Keratinocyte (primary cell): Measurements from ENCODE around the gene TEX48. TPM values are rescaled to one million over a fixed set of nuclear protein-coding genes. Genes with fewer than 3 reads are reported as not detected.

Experiments
- DNase-seq: peaks from one replicate; pipeline ENCODE4 v3.0.0-alpha.2; 2011; ENCODE audit warnings: low read depth, missing footprints, low spot score
- FAIRE-seq: peaks from 2 replicates; lab custom pipeline; 2011; peaks lifted over from hg19 to GRCh38; lab: Jason Lieb, UNC
- H2AFZ ChIP-seq: 2 replicates; pipeline ENCODE4 v1.6.0; 2012; ENCODE audit warnings: low read length, control low read depth, inconsistent platforms; ENCODE audit not compliant: control insufficient read depth
- H3K27ac ChIP-seq: 2 replicates; pipeline ENCODE4 v1.5.1; 2011; ENCODE audit warnings: low read length; ENCODE audit not compliant: control insufficient read depth, insufficient read depth
- H3K27me3 ChIP-seq: 3 replicates; pipeline ENCODE4 v1.6.0; 2011; ENCODE audit warnings: low read length; ENCODE audit not compliant: control insufficient read depth, insufficient read depth; ENCODE audit errors: extremely low read depth
- H3K36me3 ChIP-seq, 2 experiments: 2 replicates in 1 of 2; 3 replicates in 1 of 2; pipeline ENCODE4 v1.5.1; 2011; ENCODE audit warnings: low read length in 2 of 2, mild to moderate bottlenecking in 1 of 2; ENCODE audit not compliant: control insufficient read depth in 2 of 2, insufficient read depth in 2 of 2; ENCODE audit errors: extremely low read depth in 1 of 2
- H3K4me1 ChIP-seq: 3 replicates; pipeline ENCODE4 v1.5.1; 2011; ENCODE audit warnings: low read length; ENCODE audit not compliant: control insufficient read depth, insufficient read depth; ENCODE audit errors: extremely low read depth
- H3K4me2 ChIP-seq: 3 replicates; pipeline ENCODE4 v1.6.0; 2011; ENCODE audit warnings: low read depth, low read length; ENCODE audit not compliant: control insufficient read depth, insufficient read depth; ENCODE audit errors: extremely low read depth
- H3K4me3 ChIP-seq, 3 experiments: fragments of 200-600 bp in 1 of 3; sonication (generic) in 1 of 3; 2 replicates in 2 of 3; 3 replicates in 1 of 3; pipeline ENCODE4 v1.5.1; 2011 to 2016; ENCODE audit warnings: low read length in 3 of 3, mild to moderate bottlenecking in 3 of 3, control low read depth in 2 of 3, inconsistent platforms in 1 of 3, low read depth in 1 of 3, mixed read lengths in 1 of 3, mixed run types in 1 of 3, moderate library complexity in 1 of 3; ENCODE audit not compliant: control insufficient read depth in 2 of 3, insufficient read depth in 2 of 3; ENCODE audit errors: extremely low read depth in 1 of 3
- H3K79me2 ChIP-seq: 2 replicates; pipeline ENCODE4 v1.6.0; 2012; ENCODE audit warnings: low read length; ENCODE audit not compliant: control insufficient read depth, insufficient read depth
- H3K9ac ChIP-seq: 3 replicates; pipeline ENCODE4 v1.6.0; 2011; ENCODE audit warnings: low read length; ENCODE audit not compliant: control insufficient read depth, insufficient read depth; ENCODE audit errors: extremely low read depth
- H3K9me1 ChIP-seq: 3 replicates; pipeline ENCODE4 v1.6.0; 2011; ENCODE audit warnings: low read length; ENCODE audit not compliant: control insufficient read depth, insufficient read depth; ENCODE audit errors: extremely low read depth
- H3K9me3 ChIP-seq: 2 replicates; pipeline ENCODE4 v1.5.1; 2012; ENCODE audit warnings: low read depth, low read length; ENCODE audit not compliant: control insufficient read depth
- H4K20me1 ChIP-seq: 3 replicates; pipeline ENCODE4 v1.6.0; 2011; ENCODE audit warnings: low read length; ENCODE audit not compliant: control insufficient read depth, insufficient read depth; ENCODE audit errors: extremely low read depth
- EZH2 ChIP-seq: IDR thresholded peaks from one replicate; pipeline ENCODE4 v1.6.1; 2012; ENCODE audit warnings: inconsistent platforms, mild to moderate bottlenecking, low read length, moderate library complexity
- dilution Hi-C: fragments of 300-500 bp; cut with MboI; formaldehyde crosslinking; loops from one replicate; pipeline ENCODE4 v1.7.0; 2020; ENCODE audit warnings: low sequenced_read_pairs; ENCODE audit not compliant: extremely low pct_ligation_motif_present
- polyA plus RNA-seq, 5 experiments: library from polyadenylated mRNA; depleted of rRNA in 3 of 5; stranded (reverse) in 3 of 5; stranded (forward) in 1 of 5; unstranded in 1 of 5; fragments of >200 nt; gene quantifications; 1 replicate in 1 of 5; 2 replicates in 3 of 5; 3 replicates in 1 of 5; pipeline versions ENCODE4 v1.2.1 to v1.2.3, GENCODE V29; 2011 to 2012; ENCODE audit warnings: missing spikeins in 2 of 5, low read depth in 1 of 5, low replicate concordance in 1 of 5
- TF ChIP-seq, protein P1 (sequence below), 3 experiments: IDR thresholded peaks in 1 of 3; conservative IDR thresholded peaks in 1 of 3; optimal IDR thresholded peaks in 1 of 3; 2 replicates in 2 of 3; 3 replicates in 1 of 3; pipeline versions ENCODE3 to v1.5.1; 2011; ENCODE audit warnings: low read length in 3 of 3, mild to moderate bottlenecking in 3 of 3, moderate library complexity in 2 of 3, control low read depth in 1 of 3, inconsistent platforms in 1 of 3; ENCODE audit not compliant: insufficient read depth in 2 of 3; ENCODE audit errors: extremely low read depth in 1 of 3

The TEX48 gene
- polyA plus RNA-seq, 1 donor (not counting 4 experiments of a cell fraction or from before 2014, with no cell fraction given) = not detected

DNA sequence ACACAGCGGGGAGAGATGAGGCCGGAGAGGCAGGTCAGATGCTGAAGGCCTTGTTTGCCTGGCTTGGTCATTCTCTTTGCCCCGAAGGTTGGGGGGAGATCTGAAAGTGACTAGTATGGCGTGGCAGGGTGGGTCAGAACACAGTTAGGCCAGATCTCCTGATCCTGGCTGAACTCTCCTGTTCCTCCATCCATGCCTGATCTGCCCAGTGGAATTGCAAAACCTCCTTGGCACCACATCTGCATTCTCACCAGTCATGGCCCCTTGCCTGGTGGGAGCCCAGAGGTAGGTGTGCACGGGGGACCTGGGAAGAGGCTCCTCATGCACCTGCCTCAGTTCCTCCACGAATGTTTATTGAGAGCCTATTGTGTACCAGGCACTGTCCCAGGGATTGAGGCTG, 47.6 kb downstream of the TEX48 start:
- no peak for FAIRE-seq
- TF ChIP-seq EZH2 = no peak
- TF ChIP-seq, protein P1, sequence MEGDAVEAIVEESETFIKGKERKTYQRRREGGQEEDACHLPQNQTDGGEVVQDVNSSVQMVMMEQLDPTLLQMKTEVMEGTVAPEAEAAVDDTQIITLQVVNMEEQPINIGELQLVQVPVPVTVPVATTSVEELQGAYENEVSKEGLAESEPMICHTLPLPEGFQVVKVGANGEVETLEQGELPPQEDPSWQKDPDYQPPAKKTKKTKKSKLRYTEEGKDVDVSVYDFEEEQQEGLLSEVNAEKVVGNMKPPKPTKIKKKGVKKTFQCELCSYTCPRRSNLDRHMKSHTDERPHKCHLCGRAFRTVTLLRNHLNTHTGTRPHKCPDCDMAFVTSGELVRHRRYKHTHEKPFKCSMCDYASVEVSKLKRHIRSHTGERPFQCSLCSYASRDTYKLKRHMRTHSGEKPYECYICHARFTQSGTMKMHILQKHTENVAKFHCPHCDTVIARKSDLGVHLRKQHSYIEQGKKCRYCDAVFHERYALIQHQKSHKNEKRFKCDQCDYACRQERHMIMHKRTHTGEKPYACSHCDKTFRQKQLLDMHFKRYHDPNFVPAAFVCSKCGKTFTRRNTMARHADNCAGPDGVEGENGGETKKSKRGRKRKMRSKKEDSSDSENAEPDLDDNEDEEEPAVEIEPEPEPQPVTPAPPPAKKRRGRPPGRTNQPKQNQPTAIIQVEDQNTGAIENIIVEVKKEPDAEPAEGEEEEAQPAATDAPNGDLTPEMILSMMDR (optimal IDR thresholded peaks at IDR 0.05 in 1 of 3, IDR thresholded peaks at IDR 0.05 in 1 of 3, conservative IDR thresholded peaks at IDR 0.05 in 1 of 3; ENCODE audit: extremely low read depth in 1 of 3, insufficient read depth in 2 of 3, low read length in 3 of 3) = no peak
- peaks cover 2 to 4% of the 10 kb centered on the region in 2 experiments for H3K36me3 ChIP-seq
- H3K27me3 ChIP-seq = no peaks in the 10 kb centered on the region
- no peaks in the 10 kb centered on the region for H3K9me1 ChIP-seq
- peaks cover 7% of the 10 kb centered on the region for H3K4me1 ChIP-seq
- H3K27ac ChIP-seq = no peak overlapping the region
- H4K20me1 ChIP-seq = no peaks in the 10 kb centered on the region
- no peak for DNase-seq
- dilution Hi-C loops = no loop called here
- H3K9ac ChIP-seq = no peak overlapping the region
- no peaks in the 10 kb centered on the region for H3K79me2 ChIP-seq
- H3K9me3 ChIP-seq = no peaks in the 10 kb centered on the region
- H2AFZ ChIP-seq = no peak overlapping the region
- no peak overlapping the region for H3K4me3 ChIP-seq
- no peak overlapping the region for H3K4me2 ChIP-seq

DNA sequence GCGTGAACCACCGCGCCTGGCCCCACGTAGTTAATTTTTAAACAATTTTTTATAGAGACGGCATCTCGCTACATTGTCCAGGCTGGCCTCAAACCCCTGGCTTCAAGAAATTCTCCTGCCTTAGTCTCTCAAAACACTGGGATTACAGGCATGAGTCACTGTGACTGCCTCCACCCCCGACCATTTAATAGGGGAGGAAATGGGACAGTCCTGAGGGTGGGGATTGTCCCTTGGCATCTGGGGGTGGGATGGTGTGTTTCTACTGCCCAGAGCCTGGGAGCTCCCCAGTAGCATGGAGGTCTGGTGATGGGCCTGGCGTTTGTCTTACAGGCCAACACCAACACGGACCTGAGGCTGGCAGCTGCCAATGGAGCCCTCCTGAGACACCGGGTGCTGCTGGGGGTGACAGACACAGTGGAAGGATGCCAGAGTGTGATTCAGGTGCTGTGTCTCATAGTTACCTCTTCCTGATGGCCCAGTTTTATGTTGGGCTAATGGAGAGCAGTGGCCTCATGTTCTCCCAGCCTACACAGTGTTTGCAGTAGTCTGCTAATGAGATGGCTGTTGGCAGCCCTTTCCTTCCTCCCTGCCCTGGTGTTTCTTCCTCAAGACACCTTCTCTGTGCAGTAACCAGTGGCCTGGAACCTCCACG, 48.4 kb downstream of the TEX48 start:
- FAIRE-seq = no peak
- Histone ChIP-seq H3K9me3 (no peaks in the 10 kb centered on the region), H4K20me1 (no peaks in the 10 kb centered on the region), H3K36me3 (peaks cover 3 to 4% of the 10 kb centered on the region in 2 experiments), H3K4me3 (no peak overlapping the region), H3K79me2 (no peaks in the 10 kb centered on the region), H3K4me1 (peaks cover 7% of the 10 kb centered on the region), H3K9ac (no peak overlapping the region), H3K4me2 (no peak overlapping the region), H3K9me1 (no peaks in the 10 kb centered on the region), H2AFZ (no peak overlapping the region), H3K27ac (no peak overlapping the region), H3K27me3 (no peaks in the 10 kb centered on the region)
- no peak for TF ChIP-seq EZH2
- TF ChIP-seq, protein P1 (optimal IDR thresholded peaks at IDR 0.05 in 1 of 3, IDR thresholded peaks at IDR 0.05 in 1 of 3, conservative IDR thresholded peaks at IDR 0.05 in 1 of 3; ENCODE audit: extremely low read depth in 1 of 3, insufficient read depth in 2 of 3, low read length in 3 of 3) = no peak
- DNase-seq = no peak
- dilution Hi-C loops = no loop called here
